Mesothelial cell of epicardium (in vitro differentiated cells): ENCODE data around the gene RAB27B. TPM values are rescaled to one million over a fixed set of nuclear protein-coding genes. Genes with fewer than 3 reads are reported as not detected.

Source experiments
- DNase-seq, 2 experiments: peaks; one replicate each; pipeline ENCODE4 v3.0.0; 2021; ENCODE audit warnings: low spot score in 2 of 2; ENCODE audit not compliant: unreplicated experiment in 2 of 2
- H3K27ac Mint-ChIP-seq: 2 replicates; pipeline ENCODE4 v1.8.0; 2021; ENCODE audit warnings: mixed read lengths
- H3K27me3 Mint-ChIP-seq: 2 replicates; pipeline ENCODE4 v1.8.0; 2021; ENCODE audit warnings: low read depth, mixed read lengths
- H3K36me3 Mint-ChIP-seq: 2 replicates; pipeline ENCODE4 v1.8.0; 2021; ENCODE audit warnings: mixed read lengths
- H3K4me1 Mint-ChIP-seq: 2 replicates; pipeline ENCODE4 v1.8.0; 2021; ENCODE audit warnings: mixed read lengths
- H3K4me3 Mint-ChIP-seq: 2 replicates; pipeline ENCODE4 v1.8.0; 2021; ENCODE audit warnings: mild to moderate bottlenecking, moderate library complexity, mixed read lengths
- H3K9me3 Mint-ChIP-seq: 2 replicates; pipeline ENCODE4 v1.8.0; 2021; ENCODE audit warnings: mixed read lengths
- total RNA-seq: library from RNA; stranded (reverse); gene quantifications from 3 replicates; pipeline ENCODE4 v1.2.1, GENCODE V29; 2021
- TF ChIP-seq, protein P1 (sequence below): fragments of 200-600 bp; sonication (generic); IDR thresholded peaks from one replicate; pipeline ENCODE4 v1.5.0; 2021; ENCODE audit warnings: antibody characterized with exemption; ENCODE audit not compliant: unreplicated experiment

RAB27B gene
- total RNA-seq, 1 donor from 2014 or later = 0.98 TPM

DNA sequence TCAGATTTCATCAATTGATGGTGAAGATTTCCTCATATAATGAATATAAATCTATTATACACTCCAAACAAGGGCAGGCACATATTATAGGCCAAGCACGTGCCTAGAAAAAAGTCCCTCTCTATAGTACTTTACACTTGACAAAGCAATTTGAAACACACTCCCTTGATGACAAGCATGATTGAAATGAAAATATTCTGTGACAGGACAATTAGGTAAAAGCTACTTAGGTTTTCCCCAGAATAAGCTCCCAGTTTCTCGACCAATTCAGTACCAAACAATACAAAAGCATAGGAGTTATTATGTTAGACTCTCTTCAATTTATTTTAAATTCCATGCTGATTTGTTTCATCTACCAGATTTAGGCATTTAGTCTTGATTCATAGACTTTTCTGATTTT, 83.3 kb downstream of the RAB27B start:
- Mint-ChIP-seq H3K27ac (no peak overlapping the region), H3K4me1 (no peaks in the 10 kb centered on the region), H3K27me3 (no peaks in the 10 kb centered on the region), H3K9me3 (no peaks in the 10 kb centered on the region), H3K4me3 (no peak overlapping the region), H3K36me3 (no peaks in the 10 kb centered on the region)
- TF ChIP-seq, protein P1, sequence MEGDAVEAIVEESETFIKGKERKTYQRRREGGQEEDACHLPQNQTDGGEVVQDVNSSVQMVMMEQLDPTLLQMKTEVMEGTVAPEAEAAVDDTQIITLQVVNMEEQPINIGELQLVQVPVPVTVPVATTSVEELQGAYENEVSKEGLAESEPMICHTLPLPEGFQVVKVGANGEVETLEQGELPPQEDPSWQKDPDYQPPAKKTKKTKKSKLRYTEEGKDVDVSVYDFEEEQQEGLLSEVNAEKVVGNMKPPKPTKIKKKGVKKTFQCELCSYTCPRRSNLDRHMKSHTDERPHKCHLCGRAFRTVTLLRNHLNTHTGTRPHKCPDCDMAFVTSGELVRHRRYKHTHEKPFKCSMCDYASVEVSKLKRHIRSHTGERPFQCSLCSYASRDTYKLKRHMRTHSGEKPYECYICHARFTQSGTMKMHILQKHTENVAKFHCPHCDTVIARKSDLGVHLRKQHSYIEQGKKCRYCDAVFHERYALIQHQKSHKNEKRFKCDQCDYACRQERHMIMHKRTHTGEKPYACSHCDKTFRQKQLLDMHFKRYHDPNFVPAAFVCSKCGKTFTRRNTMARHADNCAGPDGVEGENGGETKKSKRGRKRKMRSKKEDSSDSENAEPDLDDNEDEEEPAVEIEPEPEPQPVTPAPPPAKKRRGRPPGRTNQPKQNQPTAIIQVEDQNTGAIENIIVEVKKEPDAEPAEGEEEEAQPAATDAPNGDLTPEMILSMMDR = no peak
- no peak for DNase-seq

DNA sequence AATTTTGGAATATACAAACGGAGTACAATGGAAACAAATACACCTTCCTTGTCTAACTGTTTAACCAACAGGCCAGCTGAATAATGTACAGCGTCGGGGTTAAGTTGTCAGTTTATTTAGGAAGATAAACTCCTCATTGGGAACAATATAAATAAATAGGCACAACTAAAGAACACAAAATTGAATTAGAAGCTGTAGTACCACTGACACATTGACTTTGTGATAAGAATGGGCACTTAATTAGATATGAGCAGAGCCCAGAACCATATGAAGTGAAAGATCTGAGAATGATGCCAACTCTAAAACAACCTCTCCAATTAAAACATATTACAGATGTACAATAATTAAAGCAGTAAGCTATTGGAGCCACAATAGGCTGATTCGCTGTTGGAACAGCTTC, 86.5 kb downstream of the RAB27B start:
- no peaks in the 10 kb centered on the region for H3K36me3 Mint-ChIP-seq
- H3K27me3 Mint-ChIP-seq = no peaks in the 10 kb centered on the region
- H3K4me1 Mint-ChIP-seq = no peaks in the 10 kb centered on the region
- H3K27ac Mint-ChIP-seq = no peak overlapping the region
- no peak for DNase-seq
- TF ChIP-seq, protein P1 = no peak
- no peak overlapping the region for H3K4me3 Mint-ChIP-seq
- H3K9me3 Mint-ChIP-seq = no peaks in the 10 kb centered on the region

DNA sequence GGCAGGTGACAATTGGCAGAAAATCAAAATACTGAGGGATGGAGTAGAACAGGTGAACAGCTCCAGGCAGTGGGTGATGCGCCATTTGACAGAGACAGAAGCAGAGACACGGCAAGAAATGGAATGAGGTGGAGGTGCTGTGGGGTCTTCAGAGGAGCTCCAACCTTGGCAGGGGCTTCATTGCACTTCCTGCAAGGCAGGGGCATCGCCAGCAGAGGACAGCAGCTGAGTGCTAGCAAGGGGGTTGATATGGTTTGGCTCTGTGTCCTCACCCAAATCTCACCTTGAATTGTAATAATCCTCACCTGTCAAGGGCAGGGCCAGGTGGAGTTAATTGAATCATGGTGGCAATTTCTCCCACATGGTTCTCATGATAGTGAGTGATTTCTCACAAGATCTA, 88.2 kb downstream of the RAB27B start:
- Mint-ChIP-seq H3K4me3 (no peak overlapping the region), H3K27ac (no peak overlapping the region), H3K4me1 (no peaks in the 10 kb centered on the region), H3K27me3 (no peaks in the 10 kb centered on the region), H3K9me3 (no peaks in the 10 kb centered on the region), H3K36me3 (no peaks in the 10 kb centered on the region)
- no peak for DNase-seq
- TF ChIP-seq, protein P1 = no peak

DNA sequence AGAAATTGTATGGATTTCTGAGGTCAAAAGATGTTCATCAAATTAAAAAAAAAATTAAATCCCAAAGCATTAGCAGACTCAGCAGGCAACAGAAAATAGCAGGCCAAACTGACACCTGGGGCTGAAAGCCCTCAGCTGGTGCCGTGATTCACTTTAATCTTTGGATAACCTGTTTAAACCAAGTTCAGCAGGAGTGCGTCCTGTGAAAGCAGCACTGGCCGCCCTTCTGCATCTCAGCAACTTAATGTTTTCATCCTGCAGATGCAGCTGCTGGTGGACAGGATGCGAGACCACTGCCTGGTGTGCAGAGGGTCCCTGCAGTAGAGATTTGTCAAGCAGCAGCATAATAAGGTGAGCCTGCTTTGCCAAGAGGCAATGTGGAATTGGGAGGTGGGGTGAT, 89.8 kb downstream of the RAB27B start:
- no peaks in the 10 kb centered on the region for H3K27me3 Mint-ChIP-seq
- H3K4me1 Mint-ChIP-seq = no peaks in the 10 kb centered on the region
- no peak overlapping the region for H3K4me3 Mint-ChIP-seq
- H3K9me3 Mint-ChIP-seq = no peaks in the 10 kb centered on the region
- H3K27ac Mint-ChIP-seq = no peak overlapping the region
- DNase-seq = no peak
- TF ChIP-seq, protein P1 = no peak
- H3K36me3 Mint-ChIP-seq = no peaks in the 10 kb centered on the region

DNA sequence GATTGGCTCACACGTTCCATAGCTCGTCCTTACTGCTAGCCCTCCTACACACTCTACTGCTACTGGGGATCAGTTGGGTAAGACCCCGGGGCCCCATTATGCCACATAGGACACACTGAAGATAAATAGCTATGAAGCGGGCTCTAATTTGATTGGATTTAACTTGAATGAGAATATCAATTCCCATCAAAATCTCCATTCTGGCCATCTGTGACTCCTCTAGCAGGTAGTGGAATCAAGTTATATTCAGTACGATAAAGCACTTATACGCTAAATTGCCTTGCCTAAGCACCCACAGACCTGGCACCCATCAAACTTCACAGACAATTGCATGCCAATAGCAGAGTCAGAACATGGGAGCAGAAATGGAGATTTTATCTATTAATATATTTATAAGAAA, 91.1 kb downstream of the RAB27B start:
- Mint-ChIP-seq H3K27ac (no peak overlapping the region), H3K27me3 (no peaks in the 10 kb centered on the region), H3K4me1 (no peaks in the 10 kb centered on the region), H3K9me3 (no peaks in the 10 kb centered on the region), H3K36me3 (no peaks in the 10 kb centered on the region), H3K4me3 (no peak overlapping the region)
- DNase-seq = no peak
- TF ChIP-seq, protein P1 = no peak

DNA sequence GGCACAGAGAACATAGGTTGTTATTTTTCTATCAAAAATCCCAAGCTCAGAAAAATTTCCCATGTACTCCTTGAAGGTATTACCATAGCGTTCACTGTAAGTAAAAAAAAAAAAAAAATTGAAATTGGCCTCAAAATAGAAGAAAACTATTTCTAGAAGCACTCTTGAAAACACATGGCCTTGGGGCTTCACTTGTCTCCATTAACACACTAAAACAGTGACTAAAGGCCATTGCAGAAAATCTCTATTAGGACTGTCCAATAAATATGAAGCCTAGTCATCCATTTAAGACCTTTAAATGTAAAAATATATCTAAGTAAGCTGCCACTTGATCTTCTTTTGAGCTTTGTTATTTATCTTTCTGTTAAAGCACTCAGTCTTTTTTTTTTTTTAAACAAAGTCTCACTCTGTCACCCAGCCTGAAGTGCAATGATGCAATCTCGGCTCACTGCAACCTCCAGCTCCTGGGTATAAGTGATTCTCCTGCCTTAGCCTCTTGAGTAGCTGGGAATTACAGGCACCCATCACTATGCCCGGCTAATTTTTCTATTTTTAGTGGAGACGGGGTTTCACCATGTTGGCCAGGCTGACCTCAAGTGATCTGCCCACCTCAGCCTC, 95.2 kb downstream of the RAB27B start:
- no peaks in the 10 kb centered on the region for H3K4me1 Mint-ChIP-seq
- H3K4me3 Mint-ChIP-seq = no peak overlapping the region
- H3K9me3 Mint-ChIP-seq = no peaks in the 10 kb centered on the region
- TF ChIP-seq, protein P1 = no peak
- no peaks in the 10 kb centered on the region for H3K36me3 Mint-ChIP-seq
- no peak overlapping the region for H3K27ac Mint-ChIP-seq
- no peaks in the 10 kb centered on the region for H3K27me3 Mint-ChIP-seq
- no peak for DNase-seq
